ENCODE results near the gene DNAJB7. TPM values are rescaled to one million over a fixed set of nuclear protein-coding genes. Genes with fewer than 3 reads are reported as not detected.

DNAJB7 gene
- not detected in 2 replicates for polyA plus RNA-seq (2013)

- Histone ChIP-seq H3K9ac (ENCODE audit: low read length) (no peak within 1 kb of the TSS), H3K4me3 (ENCODE audit: low read depth, low read length) (no peak within 1 kb of the TSS), H3K79me2 (ENCODE audit: control insufficient read depth, insufficient read depth, low read length, poor library complexity) (peaks cover 10% of the 10 kb centered on the region), H3K14ac (ENCODE audit: low read length) (no peak within 1 kb of the TSS), H3K18ac (ENCODE audit: low read length) (no peak within 1 kb of the TSS), H3K79me1 (ENCODE audit: low read length) (peaks cover 4% of the 10 kb centered on the region), H3K36me3 (ENCODE audit: control insufficient read depth in 1 of 2, insufficient read depth in 2 of 2, low read length in 2 of 2) (peaks cover 0 to 4% of the 10 kb centered on the region in 2 experiments), H2BK5ac (ENCODE audit: low read depth, low read length, poor library complexity) (no peak within 1 kb of the TSS), H4K91ac (ENCODE audit: low read depth, low read length) (no peak within 1 kb of the TSS), H3K27me3 (ENCODE audit: insufficient read depth, low read length) (no peaks in the 10 kb centered on the region), H3K4ac (ENCODE audit: low read depth, low read length) (no peak within 1 kb of the TSS), H3K9me3 (ENCODE audit: insufficient read depth, low read depth, low read length) (no peaks in the 10 kb centered on the region), H2BK12ac (ENCODE audit: low read length) (no peak within 1 kb of the TSS), H3K27ac (ENCODE audit: low read depth, low read length) (no peak within 1 kb of the TSS), H3K4me1 (ENCODE audit: control insufficient read depth in 1 of 2, insufficient read depth in 2 of 2, low read length in 2 of 2) (peaks cover 4% of the 10 kb centered on the region in 2 experiments), H2AK5ac (ENCODE audit: low read length) (no peak within 1 kb of the TSS), H2AFZ (ENCODE audit: insufficient read depth, low read length, poor library complexity) (no peak within 1 kb of the TSS), H4K12ac (ENCODE audit: low read depth, low read length) (no peak within 1 kb of the TSS), H3K4me2 (ENCODE audit: low read length) (no peak within 1 kb of the TSS), H2BK120ac (ENCODE audit: insufficient read depth, low read length, poor library complexity) (no peak within 1 kb of the TSS), H4K8ac (ENCODE audit: low read depth, low read length) (no peak within 1 kb of the TSS), H3K23ac (ENCODE audit: low read length) (no peak within 1 kb of the TSS)
- no peak for DNase-seq
- no CpG with 5 or more reads among the region's 3 CpGs for WGBS (ENCODE audit: extremely low coverage, insufficient coverage, insufficient read length)
These were observed at the start of gene DNAJB7 for GRCh38 chr22:40862013-40862412. TSS of gene DNAJB7 (minus strand) at chr22:40862113. CDS start at chr22:40861994, 119 bp downstream.

DNA sequence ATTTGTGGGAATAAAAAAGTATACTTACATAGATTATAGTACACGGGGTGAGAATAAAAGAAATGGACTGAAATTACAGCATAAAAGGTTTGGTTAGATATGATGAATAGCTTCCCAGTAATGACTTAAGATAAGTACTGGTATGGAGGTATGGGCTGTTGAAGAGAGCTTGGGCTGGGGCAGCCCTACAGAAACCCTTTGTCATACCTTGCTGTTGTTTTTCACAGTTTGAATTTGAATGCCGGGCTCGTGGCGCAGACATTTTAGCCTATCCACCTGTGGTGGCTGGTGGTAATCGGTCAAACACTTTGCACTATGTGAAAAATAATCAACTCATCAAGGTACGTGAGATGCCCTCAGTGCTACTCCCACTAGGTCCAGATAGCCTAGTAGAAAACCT is 47.0 kb upstream of the DNAJB7 start:
- H3K4me1 ChIP-seq (ENCODE audit: control insufficient read depth in 1 of 2, insufficient read depth in 2 of 2, low read length in 2 of 2) = no peaks in the 10 kb centered on the region
- no peak overlapping the region for H3K4me2 ChIP-seq (ENCODE audit: low read length)
- H4K8ac ChIP-seq (ENCODE audit: low read depth, low read length) = no peak overlapping the region
- no peak overlapping the region for H2BK5ac ChIP-seq (ENCODE audit: low read depth, low read length, poor library complexity)
- no peak overlapping the region for H4K91ac ChIP-seq (ENCODE audit: low read depth, low read length)
- H3K79me1 ChIP-seq (ENCODE audit: low read length) = no peaks in the 10 kb centered on the region
- H3K79me2 ChIP-seq (ENCODE audit: control insufficient read depth, insufficient read depth, low read length, poor library complexity) = no peaks in the 10 kb centered on the region
- no peak for DNase-seq
- no peak overlapping the region for H3K27ac ChIP-seq (ENCODE audit: low read depth, low read length)
- H3K4ac ChIP-seq (ENCODE audit: low read depth, low read length) = no peak overlapping the region
- no peak overlapping the region for H3K23ac ChIP-seq (ENCODE audit: low read length)
- H3K4me3 ChIP-seq (ENCODE audit: low read depth, low read length) = no peak overlapping the region
- H3K18ac ChIP-seq (ENCODE audit: low read length) = no peak overlapping the region
- H3K14ac ChIP-seq (ENCODE audit: low read length) = no peak overlapping the region
- H2AK5ac ChIP-seq (ENCODE audit: low read length) = no peak overlapping the region
- no peak overlapping the region for H2BK12ac ChIP-seq (ENCODE audit: low read length)
- H2BK120ac ChIP-seq (ENCODE audit: insufficient read depth, low read length, poor library complexity) = no peak overlapping the region
- peaks cover 11 to 15% of the 10 kb centered on the region in 2 experiments for H3K36me3 ChIP-seq (ENCODE audit: control insufficient read depth in 1 of 2, insufficient read depth in 2 of 2, low read length in 2 of 2)
- H2AFZ ChIP-seq (ENCODE audit: insufficient read depth, low read length, poor library complexity) = no peak overlapping the region
- no peaks in the 10 kb centered on the region for H3K9me3 ChIP-seq (ENCODE audit: insufficient read depth, low read depth, low read length)
- no peak overlapping the region for H3K9ac ChIP-seq (ENCODE audit: low read length)
- no peaks in the 10 kb centered on the region for H3K27me3 ChIP-seq (ENCODE audit: insufficient read depth, low read length)
- WGBS (ENCODE audit: extremely low coverage, insufficient coverage, insufficient read length) = no CpG with 5 or more reads among the region's 6 CpGs
- no peak overlapping the region for H4K12ac ChIP-seq (ENCODE audit: low read depth, low read length)

GRCh38 chr22:40904101-40904500 is 42.2 kb upstream of the DNAJB7 start:
- Histone ChIP-seq H3K9ac (ENCODE audit: low read length) (no peak overlapping the region), H3K4ac (ENCODE audit: low read depth, low read length) (no peak overlapping the region), H2AFZ (ENCODE audit: insufficient read depth, low read length, poor library complexity) (no peak overlapping the region), H3K27ac (ENCODE audit: low read depth, low read length) (no peak overlapping the region), H3K4me2 (ENCODE audit: low read length) (no peak overlapping the region), H3K4me1 (ENCODE audit: control insufficient read depth in 1 of 2, insufficient read depth in 2 of 2, low read length in 2 of 2) (no peaks in the 10 kb centered on the region), H4K12ac (ENCODE audit: low read depth, low read length) (no peak overlapping the region), H3K36me3 (ENCODE audit: control insufficient read depth in 1 of 2, insufficient read depth in 2 of 2, low read length in 2 of 2) (peaks cover 9 to 10% of the 10 kb centered on the region in 2 experiments), H2AK5ac (ENCODE audit: low read length) (no peak overlapping the region), H4K91ac (ENCODE audit: low read depth, low read length) (no peak overlapping the region), H3K9me3 (ENCODE audit: insufficient read depth, low read depth, low read length) (no peaks in the 10 kb centered on the region), H2BK5ac (ENCODE audit: low read depth, low read length, poor library complexity) (no peak overlapping the region), H2BK12ac (ENCODE audit: low read length) (no peak overlapping the region), H3K23ac (ENCODE audit: low read length) (no peak overlapping the region), H3K27me3 (ENCODE audit: insufficient read depth, low read length) (no peaks in the 10 kb centered on the region), H3K14ac (ENCODE audit: low read length) (no peak overlapping the region), H3K18ac (ENCODE audit: low read length) (no peak overlapping the region), H3K79me2 (ENCODE audit: control insufficient read depth, insufficient read depth, low read length, poor library complexity) (no peaks in the 10 kb centered on the region), H4K8ac (ENCODE audit: low read depth, low read length) (no peak overlapping the region), H2BK120ac (ENCODE audit: insufficient read depth, low read length, poor library complexity) (no peak overlapping the region), H3K4me3 (ENCODE audit: low read depth, low read length) (no peak overlapping the region), H3K79me1 (ENCODE audit: low read length) (no peaks in the 10 kb centered on the region)
- WGBS (ENCODE audit: extremely low coverage, insufficient coverage, insufficient read length) = no CpG with 5 or more reads among the region's 1 CpG
- peak; percentile 30 to 81 for DNase-seq

- H2BK5ac ChIP-seq (ENCODE audit: low read depth, low read length, poor library complexity) = no peak overlapping the region
These were observed 37.0 kb upstream of the DNAJB7 start for GRCh38 chr22:40898850-40899357.

More at GRCh38 chr22:40898850-40899357, 37.0 kb upstream of the DNAJB7 start:
- H3K79me2 ChIP-seq (ENCODE audit: control insufficient read depth, insufficient read depth, low read length, poor library complexity) = no peaks in the 10 kb centered on the region
- H3K27me3 ChIP-seq (ENCODE audit: insufficient read depth, low read length) = no peaks in the 10 kb centered on the region
- no peak overlapping the region for H2BK12ac ChIP-seq (ENCODE audit: low read length)
- H3K9me3 ChIP-seq (ENCODE audit: insufficient read depth, low read depth, low read length) = no peaks in the 10 kb centered on the region
- no peak overlapping the region for H2AK5ac ChIP-seq (ENCODE audit: low read length)
- no peak overlapping the region for H3K4me2 ChIP-seq (ENCODE audit: low read length)
- H4K91ac ChIP-seq (ENCODE audit: low read depth, low read length) = no peak overlapping the region
- no peak overlapping the region for H3K9ac ChIP-seq (ENCODE audit: low read length)
- no peak overlapping the region for H2BK120ac ChIP-seq (ENCODE audit: insufficient read depth, low read length, poor library complexity)
- no peak overlapping the region for H3K27ac ChIP-seq (ENCODE audit: low read depth, low read length)
- no peak overlapping the region for H3K18ac ChIP-seq (ENCODE audit: low read length)
- WGBS (ENCODE audit: extremely low coverage, insufficient coverage, insufficient read length) = no CpG with 5 or more reads among the region's 3 CpGs
- H3K36me3 ChIP-seq (ENCODE audit: control insufficient read depth in 1 of 2, insufficient read depth in 2 of 2, low read length in 2 of 2) = peaks cover 2 to 4% of the 10 kb centered on the region in 2 experiments
- no peak overlapping the region for H4K12ac ChIP-seq (ENCODE audit: low read depth, low read length)
- H3K4ac ChIP-seq (ENCODE audit: low read depth, low read length) = no peak overlapping the region
- no peak overlapping the region for H3K23ac ChIP-seq (ENCODE audit: low read length)
- no peak overlapping the region for H2AFZ ChIP-seq (ENCODE audit: insufficient read depth, low read length, poor library complexity)
- H3K79me1 ChIP-seq (ENCODE audit: low read length) = no peaks in the 10 kb centered on the region
- no peak overlapping the region for H3K14ac ChIP-seq (ENCODE audit: low read length)
- no peak overlapping the region for H3K4me3 ChIP-seq (ENCODE audit: low read depth, low read length)
- no peak overlapping the region for H4K8ac ChIP-seq (ENCODE audit: low read depth, low read length)
- peak in 1 of 2 donors; percentile 78 for DNase-seq
- no peaks in the 10 kb centered on the region for H3K4me1 ChIP-seq (ENCODE audit: control insufficient read depth in 1 of 2, insufficient read depth in 2 of 2, low read length in 2 of 2)
